Omental fat pad (tissue), 4 donors: ENCODE data around the gene CTXN1. TPM values are rescaled to one million over a fixed set of nuclear protein-coding genes. Genes with fewer than 3 reads are reported as not detected.

Source experiments
- ATAC-seq: fragments of 150-250 bp; one replicate; pipeline ENCODE4 v1.9.1; 2016; ENCODE audit warnings: mild to moderate bottlenecking, moderate library complexity; ENCODE audit not compliant: low FRiP score
- DNase-seq: peaks from one replicate; pipeline ENCODE4 v3.0.0-alpha.2; 2019; ENCODE audit warnings: low spot score
- CTCF ChIP-seq, 3 donors: fragments of 450-650 bp; IDR thresholded peaks; one replicate each; pipeline ENCODE4 v1.5.1; 2016 to 2017; ENCODE audit warnings: antibody characterized with exemption in 3 of 3, mild to moderate bottlenecking in 3 of 3, moderate library complexity in 2 of 3
- total RNA-seq, 4 donors: library from RNA; depleted of rRNA; stranded (reverse); fragments of >200 nt; gene quantifications; one replicate each; pipeline ENCODE4 v1.1.0, GENCODE V29; 2016

The CTXN1 gene
- total RNA-seq, 4 donors from 2014 or later = 1.6 to 3.7 (median 2.0) TPM; not detected in 1

DNA sequence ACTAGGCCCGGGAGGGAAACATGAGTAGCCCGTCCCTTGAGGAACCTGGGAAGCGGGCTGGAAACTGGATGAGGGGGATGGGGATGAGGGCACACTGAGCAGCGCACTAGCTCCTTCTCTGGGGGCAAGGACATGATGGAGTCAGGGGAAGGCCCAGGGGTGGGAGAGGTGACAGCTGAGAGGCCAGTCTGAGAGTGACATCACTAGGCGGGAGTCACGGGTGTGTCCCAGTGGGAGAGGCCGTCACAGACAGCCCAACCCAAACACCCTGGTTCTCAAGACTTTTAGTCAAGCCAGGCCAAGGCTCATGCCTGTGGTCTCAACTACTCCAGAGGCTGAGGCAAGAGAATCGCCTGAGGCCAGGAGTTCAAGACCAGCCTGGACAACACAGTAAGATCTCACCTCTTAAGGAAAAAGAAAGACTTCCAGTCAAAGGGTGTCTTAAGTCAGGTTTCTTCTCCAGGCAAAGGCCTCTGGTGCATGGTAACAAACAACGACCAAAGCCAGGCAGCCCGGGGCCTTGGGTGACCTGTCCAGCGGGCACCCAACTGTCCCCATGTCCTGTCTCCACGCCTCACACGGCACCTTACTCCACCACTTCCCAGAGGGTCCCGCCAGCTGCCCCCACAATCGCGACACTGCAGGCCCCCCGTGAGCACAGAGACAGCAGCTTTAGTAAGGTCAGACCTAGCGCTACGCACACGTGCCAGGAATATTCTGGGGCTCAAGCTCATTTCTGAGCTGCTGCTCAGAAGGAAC lies 43.0 kb upstream of the CTXN1 start:
- ATAC-seq = no peak
- DNase-seq = no peak
- TF ChIP-seq CTCF (IDR thresholded peaks at IDR 0.05) = no peak

DNA sequence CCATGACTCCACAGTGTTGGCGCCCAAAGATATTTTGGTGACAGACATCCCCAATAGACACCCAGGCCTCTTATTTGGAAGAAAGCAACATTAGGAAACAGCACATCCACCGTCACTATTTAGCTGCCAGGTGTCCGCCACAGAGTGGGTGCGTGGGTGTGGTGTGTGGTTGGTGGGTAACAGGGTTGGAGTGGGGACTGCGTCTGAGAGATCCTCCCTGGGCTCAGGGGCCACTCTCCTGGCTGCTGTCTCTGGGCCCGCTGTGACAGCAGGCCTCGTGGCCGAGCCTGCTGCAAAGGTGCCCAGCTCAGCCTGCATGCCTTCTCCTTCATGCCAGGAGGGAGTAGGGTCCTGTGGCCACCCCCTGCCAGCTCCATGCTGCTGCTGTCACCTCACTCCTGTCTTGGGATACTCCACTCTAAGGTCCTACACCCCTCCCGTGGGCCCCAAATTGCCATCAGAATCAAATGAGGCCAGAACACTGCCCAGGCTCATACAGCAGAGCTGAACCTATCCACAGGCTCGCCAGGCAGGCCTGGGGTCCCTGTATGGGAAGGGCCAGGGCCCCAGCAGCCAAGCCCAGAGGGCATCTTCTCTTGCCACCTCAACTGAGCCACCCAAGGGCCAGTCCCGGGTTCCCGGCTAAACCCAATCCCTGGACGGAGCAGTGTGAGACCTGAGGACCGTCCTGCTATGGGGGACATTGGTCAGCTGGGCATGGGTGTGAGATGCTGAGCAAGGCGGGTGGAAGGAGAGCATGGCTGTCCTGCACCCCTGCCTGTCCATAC lies 42.3 kb upstream of the CTXN1 start:
- ATAC-seq (no peak), DNase-seq (no peak)
- TF ChIP-seq CTCF (IDR thresholded peaks at IDR 0.05) = no peak

DNA sequence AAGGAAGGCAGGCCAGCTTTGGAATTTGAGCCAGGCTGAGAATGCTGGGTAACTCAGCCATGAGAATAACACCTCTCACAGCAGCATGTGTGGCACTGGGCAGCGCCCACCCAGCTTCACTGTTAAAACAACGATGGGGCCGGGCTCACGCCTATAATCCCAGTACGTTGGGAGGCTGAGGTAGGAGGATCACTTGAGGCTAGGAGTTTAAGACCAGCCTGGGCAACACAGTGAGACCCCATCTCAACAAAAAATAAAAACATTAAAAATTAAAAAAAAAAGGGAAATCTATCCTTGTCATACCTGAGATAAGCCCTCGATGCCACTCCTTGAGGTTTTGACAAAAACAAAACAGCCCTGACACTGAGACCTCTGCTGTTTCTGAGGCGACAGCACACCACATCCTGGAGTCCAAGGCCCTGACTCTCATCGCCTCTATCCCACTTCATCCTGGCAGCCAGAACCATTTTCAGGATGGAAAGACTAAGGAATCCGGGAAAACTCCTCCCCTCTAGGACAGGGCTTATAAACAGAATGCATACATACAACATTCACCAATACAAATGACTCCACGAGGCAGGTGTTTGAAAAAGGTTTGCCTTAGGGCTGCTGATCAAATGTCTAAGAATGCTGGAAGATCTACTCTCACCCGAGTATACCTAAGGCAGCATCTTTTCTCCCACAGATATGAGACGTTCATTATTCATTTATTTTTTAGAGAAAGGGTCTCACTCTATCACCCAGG lies 40.2 kb upstream of the CTXN1 start:
- no peak for TF ChIP-seq CTCF (IDR thresholded peaks at IDR 0.05)
- ATAC-seq (no peak), DNase-seq (no peak)

DNA sequence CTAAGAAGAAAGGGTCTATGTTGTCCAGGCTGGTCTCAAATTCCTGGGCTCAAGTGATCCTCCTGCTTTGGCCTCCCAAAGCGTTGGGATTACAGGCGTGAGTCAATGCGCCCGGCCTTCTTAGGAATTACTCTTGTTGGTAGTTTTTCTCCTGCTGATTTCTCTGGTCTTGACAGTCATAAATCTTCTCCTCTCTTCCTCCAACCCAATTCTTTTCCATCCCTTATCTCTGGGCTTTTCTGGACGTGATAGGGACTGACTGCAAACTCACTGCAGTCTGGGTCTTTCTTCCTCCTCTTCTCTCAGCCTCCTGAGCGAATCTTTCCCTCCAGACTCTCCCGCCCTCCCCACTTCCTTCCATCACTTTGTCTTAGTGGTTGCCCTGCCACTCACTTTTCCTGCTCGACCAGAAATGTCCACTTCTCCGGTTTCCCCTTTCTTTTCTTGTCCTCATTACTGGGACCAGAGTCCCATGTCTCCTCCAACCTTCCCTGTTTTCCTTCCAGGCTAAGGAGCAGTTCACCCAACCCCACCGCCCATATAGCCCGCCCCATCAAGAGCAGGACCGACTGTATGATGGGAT lies 39.4 kb upstream of the CTXN1 start:
- ATAC-seq (no peak), DNase-seq (no peak)
- TF ChIP-seq CTCF (IDR thresholded peaks at IDR 0.05) = no peak

DNA sequence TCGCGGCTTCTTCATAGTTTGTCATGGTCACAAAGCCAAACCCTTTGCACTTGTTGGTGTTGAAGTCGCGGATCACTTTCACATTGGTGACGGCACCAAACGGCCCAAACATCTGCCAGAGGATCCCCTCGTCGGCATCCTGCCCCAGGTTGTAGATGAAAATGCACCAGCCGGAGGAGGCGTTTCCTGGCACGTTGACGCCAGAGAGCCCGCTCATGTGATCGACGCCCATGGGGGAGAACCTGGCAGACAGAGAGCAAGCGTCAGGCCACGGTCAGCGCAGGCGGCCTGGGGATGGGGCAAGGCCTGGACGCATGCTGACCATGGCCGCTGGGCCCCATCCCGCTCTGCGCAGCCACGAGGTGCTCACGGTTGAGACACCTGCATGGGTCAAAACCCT lies 37.6 kb upstream of the CTXN1 start:
- DNase-seq (no peak), ATAC-seq (no peak)
- no peak for TF ChIP-seq CTCF (IDR thresholded peaks at IDR 0.05)

DNA sequence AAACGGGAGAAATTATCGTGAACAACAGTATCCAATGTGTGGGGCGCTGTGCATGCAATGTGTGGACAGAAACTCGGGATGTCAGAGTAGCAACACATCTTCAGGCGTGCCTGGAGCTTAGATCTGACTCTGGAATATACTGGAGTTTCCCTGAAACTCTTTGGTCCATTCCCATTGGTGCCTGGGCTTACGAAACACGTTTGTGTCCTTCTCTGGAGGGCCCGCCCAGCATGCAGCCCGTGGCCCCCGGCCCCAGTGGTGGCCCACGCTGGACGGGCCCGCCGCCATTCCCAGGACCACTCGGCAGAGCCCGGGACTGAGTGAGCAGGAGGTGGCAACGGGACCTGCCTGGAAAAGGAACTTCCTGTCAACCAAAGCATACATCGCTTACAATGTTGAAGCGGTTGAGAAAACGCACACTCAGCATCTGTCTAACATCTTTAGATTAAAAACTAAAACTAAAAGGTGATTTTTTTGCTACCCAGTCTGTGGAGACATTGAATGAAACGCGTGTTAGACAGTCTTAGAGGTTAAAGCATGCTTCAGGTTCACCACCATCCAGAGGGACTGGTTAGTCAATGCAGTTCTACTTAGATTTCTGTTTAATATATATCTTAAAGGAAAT lies 36.8 kb upstream of the CTXN1 start:
- TF ChIP-seq CTCF (IDR thresholded peaks at IDR 0.05) = no peak
- DNase-seq (no peak), ATAC-seq (no peak)
